NOMO-1 (cell line): Measurements from ENCODE around the gene RFTN2.
"Not testable (repeated sequence)": the region's sequence is repeated elsewhere in the genome, so short reads cannot be mapped to it uniquely, and the experiment has no call there.

Source experiments
- DNase-seq, 2 experiments: peaks; one replicate each; lab custom pipeline; 2025; ENCODE audit not compliant: unreplicated experiment in 2 of 2; lab: John Stamatoyannopoulos, UW

RFTN2 gene

DNA sequence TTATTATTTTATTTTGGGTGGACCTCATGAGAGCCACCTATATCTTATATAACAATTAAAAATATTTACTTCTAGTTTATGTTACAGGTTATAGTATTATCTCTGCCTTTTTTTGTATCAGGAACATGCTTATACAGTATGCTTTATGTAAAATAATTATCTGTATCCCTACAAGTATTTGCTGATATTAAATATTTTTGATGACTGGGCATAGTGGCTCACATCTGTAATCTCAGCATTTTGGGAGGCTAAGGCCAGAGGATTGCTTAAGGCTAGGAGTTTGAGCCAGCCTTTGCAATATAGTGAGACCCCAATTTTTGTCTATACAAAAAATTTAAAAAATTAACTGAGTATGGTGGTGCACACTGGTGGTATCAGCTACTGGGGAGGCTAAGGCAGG is 119.9 kb downstream of the RFTN2 start:
- DNase-seq = no peak

- not testable (repeated sequence) for DNase-seq
Observed at GRCh38 chr2:197551260-197551659, 124.1 kb downstream of the RFTN2 start.

DNA sequence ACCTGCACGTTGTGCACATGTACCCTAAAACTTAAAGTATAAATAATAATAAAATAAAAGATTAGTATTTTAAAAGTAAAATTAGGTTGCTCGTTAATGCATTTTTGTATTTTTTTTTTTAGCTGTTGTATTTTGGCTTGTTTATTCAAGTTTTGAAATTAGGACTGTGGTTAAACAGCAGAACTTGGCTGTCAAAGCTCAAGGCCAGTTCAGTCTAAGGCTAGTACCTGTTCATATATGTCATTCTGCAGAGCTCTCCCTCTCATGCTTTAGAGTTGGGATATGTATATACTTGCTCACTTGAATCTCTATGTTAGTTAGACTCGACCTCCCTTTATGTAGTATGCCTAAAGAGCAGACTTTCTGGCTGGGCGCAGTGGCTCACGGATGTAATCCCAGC is 126.8 kb downstream of the RFTN2 start:
- no peak for DNase-seq

DNA sequence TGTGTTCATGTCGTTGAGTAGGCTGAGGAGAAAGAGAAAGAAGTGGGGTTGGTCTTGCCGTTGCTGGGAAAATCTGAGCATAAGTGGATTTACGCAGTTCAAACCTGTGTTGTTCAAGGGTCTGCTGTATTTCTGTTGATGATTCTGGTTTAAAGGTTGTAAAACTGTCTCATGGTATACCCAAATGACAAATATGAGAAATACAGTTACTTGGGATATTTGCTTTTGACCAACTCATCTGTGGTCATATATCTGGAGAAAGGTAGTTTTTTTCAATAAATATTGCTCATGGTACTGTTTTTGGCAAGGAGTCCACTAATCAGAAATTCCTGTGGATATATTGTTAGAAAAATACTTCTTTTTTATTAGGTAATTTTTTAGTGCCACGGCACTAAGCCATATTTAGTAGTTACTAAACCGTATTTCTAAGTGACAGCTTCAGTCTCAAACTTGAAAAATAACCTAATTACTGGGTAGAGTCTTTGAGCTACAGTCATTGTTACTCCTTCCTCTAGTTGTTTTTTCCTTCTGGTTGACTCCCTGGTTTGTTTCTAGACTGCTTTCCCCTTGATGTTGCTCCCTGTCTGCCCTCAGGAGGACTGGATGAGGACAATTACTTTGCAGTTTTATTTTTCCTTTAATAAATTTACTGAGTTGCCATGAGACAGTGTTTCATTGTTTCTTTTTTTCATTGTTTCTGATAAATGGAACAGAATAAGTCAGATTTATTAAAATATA is 128.1 kb downstream of the RFTN2 start:
- no peak for DNase-seq

DNA sequence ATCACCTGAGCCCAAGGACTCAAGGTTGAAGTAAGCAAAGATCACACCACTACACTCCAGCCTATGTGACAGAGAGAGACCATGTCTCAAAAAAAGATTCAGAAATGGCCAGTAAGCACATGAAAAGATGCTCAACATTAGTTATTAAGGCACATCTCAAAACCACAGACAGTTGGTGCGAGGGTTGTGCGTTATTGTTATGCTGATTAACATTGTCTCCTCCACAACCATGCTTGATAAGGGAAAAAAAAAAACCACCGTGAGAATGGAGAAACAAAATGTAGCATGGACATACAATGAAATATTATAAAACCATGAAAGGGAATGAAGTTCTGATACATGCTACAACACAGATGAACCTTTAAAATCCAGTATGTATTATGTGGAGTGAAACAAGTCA is 132.2 kb downstream of the RFTN2 start:
- no peak for DNase-seq

DNA sequence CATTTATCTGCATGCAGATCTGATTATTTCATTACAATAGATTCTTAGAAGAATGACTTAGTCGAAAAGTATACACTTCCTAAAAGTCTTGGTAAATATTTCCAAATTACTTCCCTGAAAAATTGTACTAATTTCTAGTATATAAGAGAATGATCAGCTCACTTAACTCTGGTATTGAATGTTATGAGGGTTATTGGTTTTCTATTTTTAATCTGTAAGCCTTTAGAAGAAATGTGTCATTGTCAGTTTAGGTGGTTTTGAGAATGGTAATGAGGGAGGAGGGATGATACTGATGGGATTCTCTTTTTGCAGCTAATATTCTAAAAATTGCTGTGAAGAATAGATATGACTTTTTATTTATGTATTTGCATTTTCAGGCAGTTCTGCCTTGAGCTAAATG is 135.7 kb downstream of the RFTN2 start:
- no peak for DNase-seq

DNA sequence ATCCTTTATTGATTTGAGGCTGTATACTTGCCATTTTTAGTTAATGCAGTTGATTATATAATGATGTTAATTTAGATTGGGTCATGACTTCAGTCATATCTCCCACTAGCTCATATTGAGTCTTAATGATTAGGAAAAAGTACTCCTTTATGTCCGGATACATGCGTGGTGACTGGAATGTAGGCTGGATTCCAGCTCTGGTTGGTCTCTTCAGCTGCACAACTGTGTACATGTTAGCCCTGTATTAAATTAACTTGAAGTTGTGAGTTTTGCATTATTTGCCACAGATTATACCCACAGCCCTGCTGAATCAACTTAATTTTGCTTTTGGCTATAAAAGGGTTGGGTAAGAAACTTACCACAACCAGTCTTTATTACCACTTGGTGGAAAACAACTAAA is 137.0 kb downstream of the RFTN2 start:
- no peak for DNase-seq
